ENCODE data around the gene MIB2. TPM values are rescaled to one million over a fixed set of nuclear protein-coding genes. Genes with fewer than 3 reads are reported as not detected.
"Not testable (repeated sequence)": the region's sequence is repeated elsewhere in the genome, so short reads cannot be mapped to it uniquely, and the experiment has no call there.

MIB2 gene
- total and polyA plus RNA-seq, 7 experiments from 2014 or later, result 23.4 to 129 (median 60.6) TPM

- ChIA-PET CTCF (interaction anchor here (1.3 kb wide), 1 partner anchor 17 kb away, joined by 3 read pairs; no protein-coding TSS in a partner anchor), POLR2A (interaction anchor here (0.7 to 4.4 kb wide), 5 partner anchors 17 to 92 kb away, joined by 3 to 86 read pairs (median 4); partner anchors contain the start of genes CDK11A and MIB2)
- intact Hi-C loops (cut with micrococcal nuclease), result loop anchor here in 1 of 2 donors (2.0 kb wide), 3 partner anchors 27 to 119 kb away; partner anchors contain the start of genes ATAD3A, CDK11B and SSU72
- Mint-ChIP-seq H3K27me3 (peaks cover 0 to 5% (median 0%) of the 10 kb centered on the region in 5 donors), H3K4me3 (peak within 1 kb of the TSS in 9 of 10 donors; percentile 29 to 92 (median 63)), H3K4me1 (peaks cover 0 to 5% (median 4%) of the 10 kb centered on the region in 7 donors), H3K27ac (peak within 1 kb of the TSS in 5 of 9 donors; percentile 21 to 74 (median 31)), H3K9me3 (peaks cover 0 to 4% (median 0%) of the 10 kb centered on the region in 11 donors), H3K36me3 (peaks cover 0 to 2% (median 0%) of the 10 kb centered on the region in 5 donors)
- no peak within 1 kb of the TSS for H3K4me3 ChIP-seq (ENCODE audit: low read length)
- H3K36me3 ChIP-seq (ENCODE audit: control insufficient read depth in 2 of 3, insufficient read depth in 3 of 3, low read length in 3 of 3), result peaks cover 0 to 7% (median 0%) of the 10 kb centered on the region in 3 experiments
- DNase-seq (peak in 1 of 9 donors; percentile 31), ATAC-seq (no peak)
- peaks cover 0 to 4% of the 10 kb centered on the region in 2 donors for H3K4me1 ChIP-seq (ENCODE audit: control insufficient read depth in 2 of 2, insufficient read depth in 2 of 2, low read length in 2 of 2)
- no peak within 1 kb of the TSS for H3K27ac ChIP-seq (ENCODE audit: low read depth, low read length)
- H3K27me3 ChIP-seq (ENCODE audit: control insufficient read depth in 2 of 2, insufficient read depth in 2 of 2, low read length in 2 of 2), result no peaks in the 10 kb centered on the region
- no peaks in the 10 kb centered on the region for H3K9me3 ChIP-seq (ENCODE audit: control insufficient read depth in 2 of 3, low read length in 3 of 3)
Observed at GRCh38 chr1:1631782-1632420, 16.6 kb downstream of the MIB2 start, which contains the start of gene MMP23B. MMP23B (plus strand) TSS chr1:1632173; CDS start chr1:1632219, 46 bp downstream.

GRCh38 chr1:1633409-1633808 is 18.1 kb downstream of the MIB2 start:
- H3K27ac ChIP-seq (ENCODE audit: low read depth, low read length); H3K9me3 ChIP-seq (ENCODE audit: control insufficient read depth in 2 of 3, low read length in 3 of 3); ATAC-seq; H3K27me3 Mint-ChIP-seq; intact Hi-C loops (cut with micrococcal nuclease); H3K4me3 Mint-ChIP-seq; H3K9me3 Mint-ChIP-seq; H3K4me3 ChIP-seq (ENCODE audit: low read length); H3K4me1 ChIP-seq (ENCODE audit: control insufficient read depth in 2 of 2, insufficient read depth in 2 of 2, low read length in 2 of 2); H3K27me3 ChIP-seq (ENCODE audit: control insufficient read depth in 2 of 2, insufficient read depth in 2 of 2, low read length in 2 of 2); CTCF ChIA-PET; H3K36me3 Mint-ChIP-seq; H3K4me1 Mint-ChIP-seq; DNase-seq; H3K27ac Mint-ChIP-seq; POLR2A ChIA-PET: not testable (repeated sequence)
- H3K36me3 ChIP-seq (ENCODE audit: control insufficient read depth in 2 of 3, insufficient read depth in 3 of 3, low read length in 3 of 3), result peaks cover 0 to 14% (median 0%) of the 10 kb centered on the region in 3 experiments

DNA sequence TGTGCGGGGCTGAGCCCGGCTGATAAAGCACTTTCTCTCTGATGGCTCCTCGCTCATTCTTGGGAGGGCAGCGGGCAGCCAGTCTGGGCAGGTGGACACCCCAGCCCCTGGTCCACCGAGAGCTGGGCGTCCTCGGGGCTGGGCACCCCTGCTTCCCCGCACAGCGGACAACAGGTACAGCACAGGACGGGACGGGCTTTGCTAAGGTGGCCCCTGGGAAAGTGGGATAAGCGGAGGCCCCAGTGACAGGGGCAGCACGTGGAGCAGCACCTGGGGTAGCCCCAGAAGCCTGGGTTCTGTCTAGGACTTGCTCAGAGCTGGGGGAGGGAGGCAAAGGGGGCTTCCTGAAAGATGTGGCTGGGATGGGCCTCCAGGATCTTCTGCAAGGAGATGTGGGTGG is 19.3 kb downstream of the MIB2 start:
- H3K4me3 ChIP-seq (ENCODE audit: low read length); H3K9me3 Mint-ChIP-seq; H3K36me3 Mint-ChIP-seq; H3K9me3 ChIP-seq (ENCODE audit: control insufficient read depth in 2 of 3, low read length in 3 of 3); H3K27ac Mint-ChIP-seq; H3K27me3 Mint-ChIP-seq; intact Hi-C loops (cut with micrococcal nuclease); POLR2A ChIA-PET; ATAC-seq; H3K27ac ChIP-seq (ENCODE audit: low read depth, low read length); DNase-seq; CTCF ChIA-PET; H3K4me1 Mint-ChIP-seq; H3K4me1 ChIP-seq (ENCODE audit: control insufficient read depth in 2 of 2, insufficient read depth in 2 of 2, low read length in 2 of 2); H3K27me3 ChIP-seq (ENCODE audit: control insufficient read depth in 2 of 2, insufficient read depth in 2 of 2, low read length in 2 of 2); H3K4me3 Mint-ChIP-seq: not testable (repeated sequence)
- peaks cover 0 to 14% (median 0%) of the 10 kb centered on the region in 3 experiments for H3K36me3 ChIP-seq (ENCODE audit: control insufficient read depth in 2 of 3, insufficient read depth in 3 of 3, low read length in 3 of 3)

DNA sequence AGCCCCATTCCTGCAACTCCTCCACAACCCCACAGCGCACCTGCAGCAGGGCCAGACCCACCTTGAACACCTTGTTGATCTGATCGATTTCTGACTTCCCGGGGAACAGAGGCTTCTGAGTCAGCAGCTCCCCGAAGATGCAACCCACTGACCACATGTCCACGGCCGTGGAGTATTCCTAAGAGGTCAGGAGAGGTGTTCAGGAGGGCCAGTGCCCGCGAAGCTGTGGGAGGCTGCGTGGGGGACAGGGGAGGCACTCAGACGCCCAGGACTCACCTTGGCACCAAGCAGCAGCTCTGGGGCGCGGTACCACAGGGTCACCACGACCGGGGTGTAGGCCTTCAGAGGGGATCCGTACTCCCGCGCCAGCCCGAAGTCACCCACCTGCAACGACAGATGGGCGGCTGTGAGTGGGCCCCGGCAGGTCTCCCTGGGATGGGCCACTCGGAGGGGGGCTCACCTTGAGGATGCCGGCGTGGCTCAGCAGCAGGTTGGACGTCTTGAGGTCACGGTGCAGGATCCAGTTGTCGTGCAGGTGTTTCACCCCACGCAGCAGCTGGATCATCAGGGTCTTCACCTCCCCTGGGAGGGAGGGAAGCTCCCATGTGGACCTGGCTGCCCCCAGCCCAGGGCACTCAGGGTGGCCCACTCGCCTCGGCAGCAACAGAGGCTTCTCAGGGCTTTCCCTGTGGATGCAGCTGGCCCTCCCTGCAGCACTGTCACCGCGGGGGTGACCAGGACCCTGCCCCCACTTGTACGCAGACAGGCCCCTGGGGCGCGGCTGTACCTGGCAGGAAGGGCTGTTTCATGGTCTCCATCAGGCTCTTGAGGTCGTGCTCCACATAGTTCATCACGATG is 21.6 kb downstream of the MIB2 start:
- CTCF ChIA-PET, POLR2A ChIA-PET: not testable (repeated sequence)

GRCh38 chr1:1637479-1637875 is 22.2 kb downstream of the MIB2 start:
- intact Hi-C loops (cut with micrococcal nuclease); H3K4me3 Mint-ChIP-seq; H3K36me3 Mint-ChIP-seq; H3K9me3 Mint-ChIP-seq; DNase-seq; H3K27me3 ChIP-seq (ENCODE audit: control insufficient read depth in 2 of 2, insufficient read depth in 2 of 2, low read length in 2 of 2); CTCF ChIA-PET; H3K4me1 Mint-ChIP-seq; H3K27ac ChIP-seq (ENCODE audit: low read depth, low read length); H3K27me3 Mint-ChIP-seq; H3K4me3 ChIP-seq (ENCODE audit: low read length); H3K27ac Mint-ChIP-seq; POLR2A ChIA-PET; ATAC-seq; H3K4me1 ChIP-seq (ENCODE audit: control insufficient read depth in 2 of 2, insufficient read depth in 2 of 2, low read length in 2 of 2); H3K9me3 ChIP-seq (ENCODE audit: control insufficient read depth in 2 of 3, low read length in 3 of 3): not testable (repeated sequence)
- H3K36me3 ChIP-seq (ENCODE audit: control insufficient read depth in 2 of 3, insufficient read depth in 3 of 3, low read length in 3 of 3), result peaks cover 0 to 14% (median 0%) of the 10 kb centered on the region in 3 experiments

More for the DNA sequence above, 21.6 kb downstream of the MIB2 start:
- H3K4me1 ChIP-seq (ENCODE audit: control insufficient read depth in 2 of 2, insufficient read depth in 2 of 2, low read length in 2 of 2); H3K36me3 Mint-ChIP-seq; H3K4me3 Mint-ChIP-seq; H3K27me3 ChIP-seq (ENCODE audit: control insufficient read depth in 2 of 2, insufficient read depth in 2 of 2, low read length in 2 of 2); H3K9me3 ChIP-seq (ENCODE audit: control insufficient read depth in 2 of 3, low read length in 3 of 3); H3K9me3 Mint-ChIP-seq; H3K27ac ChIP-seq (ENCODE audit: low read depth, low read length); H3K4me3 ChIP-seq (ENCODE audit: low read length); H3K27me3 Mint-ChIP-seq; ATAC-seq; H3K4me1 Mint-ChIP-seq; intact Hi-C loops (cut with micrococcal nuclease); DNase-seq: not testable (repeated sequence)
- H3K27ac Mint-ChIP-seq, result peak overlapping the region in 1 of 9 donors; percentile 43
- peaks cover 0 to 14% (median 0%) of the 10 kb centered on the region in 3 experiments for H3K36me3 ChIP-seq (ENCODE audit: control insufficient read depth in 2 of 3, insufficient read depth in 3 of 3, low read length in 3 of 3)

- H3K36me3 Mint-ChIP-seq; H3K27ac ChIP-seq (ENCODE audit: low read depth, low read length); H3K27me3 ChIP-seq (ENCODE audit: control insufficient read depth in 2 of 2, insufficient read depth in 2 of 2, low read length in 2 of 2); H3K4me1 ChIP-seq (ENCODE audit: control insufficient read depth in 2 of 2, insufficient read depth in 2 of 2, low read length in 2 of 2); H3K9me3 ChIP-seq (ENCODE audit: control insufficient read depth in 2 of 3, low read length in 3 of 3); H3K9me3 Mint-ChIP-seq; DNase-seq; ATAC-seq; H3K4me3 Mint-ChIP-seq; H3K4me1 Mint-ChIP-seq; H3K27ac Mint-ChIP-seq; CTCF ChIA-PET; H3K4me3 ChIP-seq (ENCODE audit: low read length); H3K27me3 Mint-ChIP-seq; intact Hi-C loops (cut with micrococcal nuclease): not testable (repeated sequence)
- POLR2A ChIA-PET, result interaction anchor here (0.7 kb wide), 1 partner anchor 79 kb away, joined by 4 read pairs; no protein-coding TSS in a partner anchor
- peaks cover 0 to 14% (median 0%) of the 10 kb centered on the region in 3 experiments for H3K36me3 ChIP-seq (ENCODE audit: control insufficient read depth in 2 of 3, insufficient read depth in 3 of 3, low read length in 3 of 3)
Observed at GRCh38 chr1:1638528-1638927, 23.2 kb downstream of the MIB2 start.
